RPMI7951 (cell line): ENCODE results near the gene TPMT. TPM values are rescaled to one million over a fixed set of nuclear protein-coding genes. Genes with fewer than 3 reads are reported as not detected.
"Not testable (repeated sequence)": the region's sequence is repeated elsewhere in the genome, so short reads cannot be mapped to it uniquely, and the experiment has no call there.

ENCODE experiments used
- DNase-seq: peaks from one replicate; pipeline ENCODE4 v3.0.0-alpha.2; 2012; ENCODE audit warnings: low read depth
- total RNA-seq: library from RNA; depleted of rRNA; stranded (reverse); fragments of >200 nt; shearing (Covaris generic); gene quantifications from 2 replicates; pipeline ENCODE4 v1.2.3, GENCODE V29; 2014; rRNA removed

The TPMT gene
- 26.8 and 27.6 TPM in 2 replicates for total RNA-seq

DNA sequence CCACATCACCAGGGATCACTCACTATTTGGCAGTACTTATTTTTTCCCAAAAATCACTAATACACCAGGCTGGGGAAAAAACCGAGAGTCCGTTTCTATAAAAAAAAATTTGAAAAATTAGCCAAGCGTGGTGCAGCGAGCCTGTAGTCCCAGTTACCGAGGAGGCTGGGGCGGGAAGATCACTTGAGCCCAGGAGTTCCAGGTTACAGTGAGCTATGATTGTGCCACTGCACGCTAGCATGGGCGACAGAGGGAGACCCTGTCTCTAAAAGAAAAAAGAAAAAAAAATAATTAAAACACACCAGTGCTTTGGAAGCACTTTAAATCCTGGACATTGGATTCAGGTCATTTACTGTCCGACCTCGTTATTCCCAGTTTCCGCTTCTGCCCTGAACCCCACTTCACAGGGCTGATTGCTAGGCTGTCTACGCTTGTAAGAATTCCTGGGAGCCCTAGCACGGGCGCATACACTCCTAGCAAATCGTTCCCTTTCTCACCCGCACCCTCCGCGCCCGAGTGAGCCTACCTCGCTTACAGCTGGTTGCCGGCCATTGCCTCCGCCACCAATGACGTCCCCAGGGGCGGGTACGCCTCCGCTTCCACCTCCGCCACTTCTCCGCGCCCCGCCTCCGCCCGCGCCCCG lies at the start of gene TPMT:
Gene TPMT, minus strand, starts transcription at position 571 of the 643 bp plus-strand sequence. CDS start 5,950 bp downstream, outside the sequence.
- DNase-seq, result no peak

- no peak for DNase-seq
Observed at GRCh38 chr6:18203786-18204185, 48.9 kb upstream of the TPMT start.

GRCh38 chr6:18192026-18192425 lies 37.1 kb upstream of the TPMT start:
- no peak for DNase-seq

- DNase-seq, result no peak
Observed at GRCh38 chr6:18189196-18189595, 34.3 kb upstream of the TPMT start.

- no peak for DNase-seq
Observed at GRCh38 chr6:18187701-18188100, 32.8 kb upstream of the TPMT start.

- no peak for DNase-seq
Observed at GRCh38 chr6:18186540-18187250, 31.8 kb upstream of the TPMT start.

GRCh38 chr6:18186033-18186432 lies 31.2 kb upstream of the TPMT start:
- no peak for DNase-seq

- DNase-seq, result no peak
Observed at GRCh38 chr6:18185624-18186023, 30.7 kb upstream of the TPMT start.

- no peak for DNase-seq
Observed at GRCh38 chr6:18183766-18184165, 28.9 kb upstream of the TPMT start.

GRCh38 chr6:18182568-18182967 lies 27.7 kb upstream of the TPMT start:
- no peak for DNase-seq

DNA sequence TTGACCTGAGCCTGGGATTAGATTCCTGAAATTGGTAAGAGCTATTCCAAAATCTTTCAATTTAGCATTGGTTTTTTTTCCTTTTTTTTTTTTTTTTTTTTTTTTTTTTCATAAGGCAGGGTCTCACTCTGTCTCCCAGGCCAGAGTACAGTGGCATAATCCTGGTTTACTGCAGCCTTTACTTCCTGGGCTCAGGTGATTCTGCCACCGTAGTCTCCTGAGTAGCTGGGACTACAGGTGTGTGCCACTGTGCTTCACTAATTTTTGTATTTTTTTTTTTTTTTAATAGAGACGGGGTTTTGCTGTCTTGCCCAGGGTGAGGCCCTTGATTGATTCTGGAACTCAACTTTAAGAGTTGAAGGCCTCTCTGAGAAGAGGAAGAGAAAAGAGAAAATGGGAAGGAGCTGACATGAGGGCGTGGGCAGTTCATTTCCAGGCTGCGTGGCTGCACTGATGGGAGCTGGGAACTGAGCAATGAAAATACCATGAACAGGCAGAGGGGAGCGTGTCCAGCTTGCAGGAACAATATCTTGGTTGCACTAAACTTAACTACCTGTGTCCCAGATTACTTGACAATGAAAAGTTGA lies 25.0 kb upstream of the TPMT start:
- DNase-seq, result no peak

GRCh38 chr6:18178960-18179615 lies 24.2 kb upstream of the TPMT start:
- no peak for DNase-seq

DNA sequence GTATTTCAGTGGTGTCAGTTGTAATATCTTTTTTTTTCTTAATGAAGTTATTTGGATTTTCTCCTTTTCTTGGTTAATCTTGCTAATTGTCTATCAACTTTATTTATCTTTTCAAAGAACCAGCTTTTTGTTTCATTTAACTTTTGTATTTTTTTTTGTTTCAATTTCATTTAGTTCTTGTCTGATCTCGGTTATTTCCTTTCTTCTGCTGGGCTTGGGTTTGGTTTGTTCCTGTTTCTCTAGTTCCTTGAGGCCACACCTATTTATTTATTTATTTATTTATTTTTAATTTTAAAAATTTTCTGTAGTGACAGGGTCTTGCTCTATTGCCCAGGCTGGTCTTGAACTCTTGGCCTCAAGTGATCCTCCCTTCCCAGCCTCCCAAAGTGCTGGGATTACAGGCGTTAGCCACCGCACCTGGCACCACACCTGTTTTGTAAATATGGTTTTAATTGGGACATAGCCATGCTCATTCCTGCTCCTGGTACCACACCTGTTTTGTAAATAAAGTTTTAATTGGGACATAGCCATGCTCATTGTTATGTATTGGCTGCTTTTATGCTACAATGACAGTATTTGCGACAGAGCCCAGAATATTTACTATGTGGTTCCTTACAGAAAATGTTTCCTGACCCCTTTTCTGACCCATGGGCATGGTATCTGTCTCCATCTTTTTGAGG lies 22.5 kb upstream of the TPMT start:
- no peak for DNase-seq

DNA sequence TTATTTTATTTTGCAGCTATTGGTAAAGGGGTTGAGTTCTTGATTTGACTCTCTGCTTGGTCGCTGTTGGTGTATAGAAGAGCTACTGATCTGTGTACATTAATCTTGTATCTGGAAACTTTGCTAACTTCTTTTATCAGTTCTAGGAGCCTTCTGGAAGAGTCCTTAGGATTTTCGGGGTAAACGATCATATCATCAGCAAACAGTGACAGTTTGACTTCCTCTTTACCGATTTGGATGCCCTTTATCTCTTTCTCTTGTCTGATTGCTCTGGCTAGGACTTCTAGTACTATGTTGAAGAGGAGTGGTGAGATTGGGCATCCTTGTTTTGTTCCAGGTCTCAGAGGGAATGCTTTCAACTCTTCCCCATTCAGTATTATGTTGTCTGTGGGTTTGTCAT lies 21.3 kb upstream of the TPMT start:
- not testable (repeated sequence) for DNase-seq

DNA sequence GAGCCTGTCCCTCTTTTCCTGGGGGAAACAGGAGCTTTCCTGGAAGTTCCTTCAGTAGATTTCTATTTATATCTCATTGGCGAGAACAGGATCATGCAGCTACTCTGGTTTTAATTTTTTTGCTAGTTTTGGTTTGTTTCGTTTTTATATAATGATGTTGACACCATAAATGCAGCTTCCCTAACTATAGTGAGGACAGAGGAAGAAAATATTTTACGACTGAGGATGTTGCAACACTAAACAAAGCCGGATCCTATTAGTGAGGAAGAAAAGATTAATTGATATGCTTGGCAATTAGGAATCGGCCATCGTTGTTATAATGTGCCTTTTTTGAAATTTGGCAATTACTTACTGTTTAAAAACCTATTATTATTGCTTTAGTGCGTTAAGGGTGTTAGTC lies 17.0 kb upstream of the TPMT start:
- DNase-seq, result no peak

GRCh38 chr6:18168264-18168663 lies 13.4 kb upstream of the TPMT start:
- DNase-seq, result no peak

GRCh38 chr6:18166312-18167036 lies 11.6 kb upstream of the TPMT start:
- no peak for DNase-seq

GRCh38 chr6:18165751-18166150 lies 10.9 kb upstream of the TPMT start:
- DNase-seq, result no peak

GRCh38 chr6:18162401-18162800 lies 7.5 kb upstream of the TPMT start:
- DNase-seq, result no peak

- no peak for DNase-seq
Observed at GRCh38 chr6:18161431-18161830, 6.6 kb upstream of the TPMT start.

- no peak for DNase-seq
Observed at GRCh38 chr6:18160911-18161310, 6.0 kb upstream of the TPMT start.
